LHCN-M2 (cell line): ENCODE results near the gene NELL2. TPM values are rescaled to one million over a fixed set of nuclear protein-coding genes. Genes with fewer than 3 reads are reported as not detected.
"Not testable (repeated sequence)": the region's sequence is repeated elsewhere in the genome, so short reads cannot be mapped to it uniquely, and the experiment has no call there.

Source experiments
- DNase-seq: peaks from one replicate; pipeline ENCODE4 v3.0.0-alpha.2; 2012; ENCODE audit warnings: low read depth
- polyA plus RNA-seq: library from polyadenylated mRNA; unstranded; fragments of >200 nt; gene quantifications from one replicate; pipeline ENCODE4 v1.2.1, GENCODE V29; 2012; ENCODE audit warnings: missing spikeins
- total RNA-seq: library from RNA; depleted of rRNA; stranded (reverse); fragments of >200 nt; gene quantifications from 2 replicates; pipeline ENCODE4 v1.2.3, GENCODE V29; 2014; rRNA removed

The NELL2 gene
- total RNA-seq, result not detected in 2 replicates
- polyA plus RNA-seq, result not detected

GRCh38 chr12:44875954-44876543 lies at the start of gene NELL2:
NELL2 (minus strand) TSS chr12:44876315; CDS start chr12:44875869, 446 bp downstream.
- no peak for DNase-seq

- DNase-seq, result no peak
Measured at GRCh38 chr12:44921736-44922135, 45.6 kb upstream of the NELL2 start.

- DNase-seq, result no peak
Measured at GRCh38 chr12:44917141-44917540, 41.0 kb upstream of the NELL2 start.

- DNase-seq, result no peak
Measured at GRCh38 chr12:44915958-44916357, 39.8 kb upstream of the NELL2 start.

GRCh38 chr12:44904321-44904720 lies 28.2 kb upstream of the NELL2 start:
- no peak for DNase-seq

- not testable (repeated sequence) for DNase-seq
Measured at GRCh38 chr12:44898108-44898507, 22.0 kb upstream of the NELL2 start.

- no peak for DNase-seq
Measured at GRCh38 chr12:44889926-44890325, 13.8 kb upstream of the NELL2 start.

GRCh38 chr12:44889162-44889561 lies 13.0 kb upstream of the NELL2 start:
- DNase-seq, result no peak

GRCh38 chr12:44885902-44886301 lies 9.8 kb upstream of the NELL2 start:
- no peak for DNase-seq

GRCh38 chr12:44881197-44881596 lies 5.1 kb upstream of the NELL2 start:
- no peak for DNase-seq

GRCh38 chr12:44876544-44877410 lies 662 bp upstream of the NELL2 start:
- peak; percentile 3 for DNase-seq

- DNase-seq, result no peak
Measured at GRCh38 chr12:44875417-44875953, 630 bp downstream of the NELL2 start.

GRCh38 chr12:44874981-44875416 lies 1.1 kb downstream of the NELL2 start:
- DNase-seq, result no peak

- peak; percentile 16 for DNase-seq
Measured at GRCh38 chr12:44873898-44874297, 2.2 kb downstream of the NELL2 start.

- DNase-seq, result no peak
Measured at GRCh38 chr12:44869503-44869902, 6.6 kb downstream of the NELL2 start.

GRCh38 chr12:44863867-44864266 lies 12.2 kb downstream of the NELL2 start:
- DNase-seq, result no peak

GRCh38 chr12:44859998-44860689 lies 16.0 kb downstream of the NELL2 start:
- DNase-seq, result no peak

GRCh38 chr12:44858226-44858855 lies 17.8 kb downstream of the NELL2 start:
- no peak for DNase-seq

GRCh38 chr12:44852483-44852882 lies 23.6 kb downstream of the NELL2 start:
- no peak for DNase-seq

- DNase-seq, result no peak
Measured at GRCh38 chr12:44851586-44851985, 24.5 kb downstream of the NELL2 start.

GRCh38 chr12:44848703-44849085 lies 27.4 kb downstream of the NELL2 start:
- DNase-seq, result no peak
